ENCODE measurements around the gene ITPR3. TPM values are rescaled to one million over a fixed set of nuclear protein-coding genes. Genes with fewer than 3 reads are reported as not detected.
A peak's percentile ranks its signal among the peaks of the same experiment; 100 is the strongest.

Gene ITPR3
- total RNA-seq, 2 experiments from 2014 or later: 56.6 to 83.5 TPM

GRCh38 chr6:33591424-33592032 lies 29.6 kb upstream of the ITPR3 start:
- DNase-seq (ENCODE audit: low spot score): no peak
- Histone ChIP-seq H2AFZ (ENCODE audit: low read length) (no peak overlapping the region), H3K4me3 (ENCODE audit: low read depth, low read length, poor library complexity, severe bottlenecking) (no peak overlapping the region), H3K4me2 (ENCODE audit: low read length) (no peak overlapping the region), H3K9me2 (ENCODE audit: insufficient read depth, low read length) (no peaks in the 10 kb centered on the region), H3K79me2 (ENCODE audit: insufficient read depth, low read depth, low read length) (no peaks in the 10 kb centered on the region), H3K9me3 (ENCODE audit: low read length) (no peaks in the 10 kb centered on the region), H4K20me1 (ENCODE audit: insufficient read depth, low read length) (no peaks in the 10 kb centered on the region), H3K27ac (ENCODE audit: low read depth, low read length, poor library complexity, severe bottlenecking) (peak overlapping the region; percentile 81), H3K4me1 (ENCODE audit: insufficient read depth, low read length, poor library complexity, severe bottlenecking) (peaks cover 60% of the 10 kb centered on the region), H3K36me3 (ENCODE audit: insufficient read depth, low read length) (no peaks in the 10 kb centered on the region)
- intact Hi-C loops (cut with micrococcal nuclease; ENCODE audit: unreplicated experiment): loop anchor here (2.0 kb wide), 3 partner anchors 15 to 37 kb away; partner anchors contain the start of gene ITPR3
- TF ChIP-seq EZH2phosphoT487 (IDR thresholded peaks at IDR 0.05; ENCODE audit: borderline replicate concordance, low read depth, low read length) (no peak), CTCF (conservative IDR thresholded peaks at IDR 0.05; ENCODE audit: low read length) (no peak)
- ChIA-PET CTCF (ENCODE audit: unreplicated experiment) (interaction anchor here (0.9 to 3.0 kb wide), 2 partner anchors 16 to 120 kb away, joined by 3 to 16 read pairs; partner anchors contain the start of gene UQCC2), POLR2A (interaction anchor here (0.7 to 1.9 kb wide), 4 partner anchors 12 to 120 kb away, joined by 3 to 12 read pairs (median 4); partner anchors contain the start of genes BAK1, ITPR3 and UQCC2)
- BruUV-seq (replicated peaks): no TSS peak

DNA sequence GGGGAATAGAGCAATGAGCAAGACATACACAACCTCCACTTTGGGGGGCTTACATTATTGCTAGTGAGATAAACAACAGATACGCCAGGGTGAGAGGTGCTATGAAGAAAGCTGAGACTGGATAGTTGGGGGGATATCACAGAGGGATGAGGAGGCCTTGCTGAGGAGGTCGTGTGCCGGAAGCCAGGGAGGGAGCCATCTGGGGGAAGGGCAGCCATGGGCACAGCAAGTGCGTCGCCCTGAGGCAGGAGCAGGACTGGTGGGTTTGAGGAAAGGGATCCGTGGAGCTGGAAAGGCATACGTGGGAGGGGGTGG lies 28.9 kb upstream of the ITPR3 start:
- peaks cover 66% of the 10 kb centered on the region for H3K4me1 ChIP-seq (ENCODE audit: insufficient read depth, low read length, poor library complexity, severe bottlenecking)
- POLR2A ChIA-PET: interaction anchor here (0.7 to 1.9 kb wide), 4 partner anchors 13 to 119 kb away, joined by 3 to 12 read pairs (median 4); partner anchors contain the start of genes BAK1, ITPR3 and UQCC2
- intact Hi-C loops (cut with micrococcal nuclease; ENCODE audit: unreplicated experiment): loop anchor here (2.0 kb wide), 1 partner anchor 29 kb away; the partner anchor contains the start of gene ITPR3
- CTCF ChIA-PET (ENCODE audit: unreplicated experiment): interaction anchor here (0.9 to 3.0 kb wide), 2 partner anchors 15 to 119 kb away, joined by 3 to 16 read pairs; partner anchors contain the start of gene UQCC2
- H3K4me3 ChIP-seq (ENCODE audit: low read depth, low read length, poor library complexity, severe bottlenecking): peak overlapping the region; percentile 58
- no peaks in the 10 kb centered on the region for H4K20me1 ChIP-seq (ENCODE audit: insufficient read depth, low read length)
- H3K36me3 ChIP-seq (ENCODE audit: insufficient read depth, low read length): no peaks in the 10 kb centered on the region
- no TSS peak for BruUV-seq (replicated peaks)
- no peaks in the 10 kb centered on the region for H3K9me2 ChIP-seq (ENCODE audit: insufficient read depth, low read length)
- peak overlapping the region; percentile 86 for H3K4me2 ChIP-seq (ENCODE audit: low read length)
- no peak for TF ChIP-seq EZH2phosphoT487 (IDR thresholded peaks at IDR 0.05; ENCODE audit: borderline replicate concordance, low read depth, low read length)
- TF ChIP-seq CTCF (conservative IDR thresholded peaks at IDR 0.05; ENCODE audit: low read length): no peak
- no peaks in the 10 kb centered on the region for H3K79me2 ChIP-seq (ENCODE audit: insufficient read depth, low read depth, low read length)
- H2AFZ ChIP-seq (ENCODE audit: low read length): no peak overlapping the region; the same call in 1 of the 2 replicates
- H3K9me3 ChIP-seq (ENCODE audit: low read length): no peaks in the 10 kb centered on the region
- no peak for DNase-seq (ENCODE audit: low spot score)
- H3K27ac ChIP-seq (ENCODE audit: low read depth, low read length, poor library complexity, severe bottlenecking): peak overlapping the region; percentile 81
